ENCODE data around the gene ZNF606. TPM values are rescaled to one million over a fixed set of nuclear protein-coding genes. Genes with fewer than 3 reads are reported as not detected.

Gene ZNF606
- total and polyA plus RNA-seq, 10 of the 15 experiments (the other 5 are each of a cell fraction or from before 2014, with no cell fraction given) = 2.2 to 10.6 (median 7.6) TPM

GRCh38 chr19:57946316-57946715, 56.3 kb downstream of the ZNF606 start:
- BruUV-seq (replicated peaks) = no TSS peak
- Histone ChIP-seq H3K27me3 (replicated peaks in 1 of 2; ENCODE audit: control insufficient read depth in 2 of 2, insufficient read depth in 2 of 2, low read length in 1 of 2) (no peaks in the 10 kb centered on the region), H2AFZ (ENCODE audit: control insufficient read depth, low read depth, low read length) (no peak overlapping the region), H3K4me2 (ENCODE audit: control insufficient read depth, insufficient read depth) (peak overlapping the region; percentile 76), H3K36me3 (ENCODE audit: control insufficient read depth in 2 of 2, insufficient read depth in 2 of 2, low read length in 1 of 2) (peaks cover 8 to 11% of the 10 kb centered on the region in 2 experiments), H3K27ac (ENCODE audit: control insufficient read depth, insufficient read depth) (no peak overlapping the region), H4K20me1 (ENCODE audit: control insufficient read depth, insufficient read depth) (no peaks in the 10 kb centered on the region), H3K4me3 (peak overlapping the region; percentile 84), H3K4me1 (ENCODE audit: control insufficient read depth, insufficient read depth, low read length) (no peaks in the 10 kb centered on the region), H3K9me3 (replicated peaks; ENCODE audit: control insufficient read depth, insufficient read depth, low read length) (peaks cover 37% of the 10 kb centered on the region), H3K9ac (ENCODE audit: control insufficient read depth, insufficient read depth, low read length) (no peak overlapping the region), H3K79me2 (ENCODE audit: control insufficient read depth, insufficient read depth, low read length) (peaks cover 10% of the 10 kb centered on the region)
- TF ChIP-seq BMI1 (IDR thresholded peaks at IDR 0.05; ENCODE audit: borderline replicate concordance) (no peak), RFX5 (IDR thresholded peaks at IDR 0.05; ENCODE audit: low read depth, low read length) (no peak)
- RAD21 ChIA-PET (ENCODE audit: unreplicated experiment) = no interaction called here
- WGBS (ENCODE audit: insufficient coverage, insufficient replicate concordance, low lambda C conversion rate, missing lambda C conversion rate) = 67% methylated on average over 2 of the region's 2 CpGs
- in situ Hi-C loops (cut with MboI) = no loop called here
- POLR2A ChIA-PET = interaction anchor here (0.5 kb wide), 1 partner anchor 648 kb away, joined by 3 read pairs; no protein-coding TSS in a partner anchor
- intact Hi-C loops (cut with micrococcal nuclease; ENCODE audit: unreplicated experiment) = no loop called here
- CTCF ChIA-PET = no interaction called here
- DNase-seq (ENCODE audit: low read depth, low spot score) = no peak
- ATAC-seq = no peak
- FAIRE-seq = no peak
- SMC1A ChIA-PET (ENCODE audit: uncharacterized antibody, unreplicated experiment) = no interaction called here

GRCh38 chr19:57941593-57941992, 61.0 kb downstream of the ZNF606 start:
- no peak for ATAC-seq
- H3K9ac ChIP-seq (ENCODE audit: control insufficient read depth, insufficient read depth, low read length) = no peak overlapping the region
- H3K27me3 ChIP-seq (replicated peaks in 1 of 2; ENCODE audit: control insufficient read depth in 2 of 2, insufficient read depth in 2 of 2, low read length in 1 of 2) = no peaks in the 10 kb centered on the region
- H3K4me2 ChIP-seq (ENCODE audit: control insufficient read depth, insufficient read depth) = no peak overlapping the region
- RAD21 ChIA-PET (ENCODE audit: unreplicated experiment) = no interaction called here
- in situ Hi-C loops (cut with MboI) = no loop called here
- peaks cover 41% of the 10 kb centered on the region for H3K9me3 ChIP-seq (replicated peaks; ENCODE audit: control insufficient read depth, insufficient read depth, low read length)
- peaks cover 1% of the 10 kb centered on the region for H3K79me2 ChIP-seq (ENCODE audit: control insufficient read depth, insufficient read depth, low read length)
- no peak for DNase-seq (ENCODE audit: low read depth, low spot score)
- SMC1A ChIA-PET (ENCODE audit: uncharacterized antibody, unreplicated experiment) = no interaction called here
- BruUV-seq (replicated peaks) = TSS peak; percentile 7
- H2AFZ ChIP-seq (ENCODE audit: control insufficient read depth, low read depth, low read length) = no peak overlapping the region
- CTCF ChIA-PET = no interaction called here
- H3K27ac ChIP-seq (ENCODE audit: control insufficient read depth, insufficient read depth) = no peak overlapping the region
- H3K4me1 ChIP-seq (ENCODE audit: control insufficient read depth, insufficient read depth, low read length) = no peaks in the 10 kb centered on the region
- no peak for FAIRE-seq
- no peak overlapping the region for H3K4me3 ChIP-seq
- TF ChIP-seq SMAD5 (IDR thresholded peaks at IDR 0.05; ENCODE audit: low read depth) (no peak), SMAD1 (IDR thresholded peaks at IDR 0.05; ENCODE audit: low read depth, partially characterized antibody) (no peak), HDGF (IDR thresholded peaks at IDR 0.05) (no peak), PML (IDR thresholded peaks at IDR 0.05; ENCODE audit: low read length) (no peak), ZNF592 (IDR thresholded peaks at IDR 0.05) (no peak), POLR2AphosphoS5 (IDR thresholded peaks at IDR 0.05; ENCODE audit: low read length) (no peak), KLF5 (IDR thresholded peaks at IDR 0.05; ENCODE audit: partially characterized antibody) (no peak), NR2F1 (conservative IDR thresholded peaks at IDR 0.05) (no peak), CBX3 (IDR thresholded peaks at IDR 0.05; ENCODE audit: borderline replicate concordance, low read depth) (no peak), NR2C1 (IDR thresholded peaks at IDR 0.05) (no peak), RBBP5 (conservative IDR thresholded peaks at IDR 0.05) (no peak), EGR1 (IDR thresholded peaks at IDR 0.05; ENCODE audit: borderline replicate concordance in 1 of 2, low read depth in 2 of 2, low read length in 2 of 2) (no peak), MEF2B (IDR thresholded peaks at IDR 0.05; ENCODE audit: partially characterized antibody, poor library complexity, severe bottlenecking) (no peak)
- POLR2A ChIA-PET = no interaction called here
- WGBS (ENCODE audit: insufficient coverage, insufficient replicate concordance, low lambda C conversion rate, missing lambda C conversion rate) = 100% methylated on average over 3 of the region's 3 CpGs
- H4K20me1 ChIP-seq (ENCODE audit: control insufficient read depth, insufficient read depth) = no peaks in the 10 kb centered on the region
- peaks cover 12 to 16% of the 10 kb centered on the region in 2 experiments for H3K36me3 ChIP-seq (ENCODE audit: control insufficient read depth in 2 of 2, insufficient read depth in 2 of 2, low read length in 1 of 2)
- intact Hi-C loops (cut with micrococcal nuclease; ENCODE audit: unreplicated experiment) = no loop called here

Data from GM12878 (cell line).